Activated naive CD8-positive, alpha-beta T cell treated with anti-CD3 and anti-CD28 coated beads, Interleukin-2, amount 50 U/mL, for 24 hours (primary cell): ENCODE results near the gene SGK1.
"Not testable (repeated sequence)": the region's sequence is repeated elsewhere in the genome, so short reads cannot be mapped to it uniquely, and the experiment has no call there.

Experiments
- ATAC-seq: fragments of 150-1000 bp; cut with Tn5 transposase; one replicate; pipeline ENCODE4 v1.10.0; 2021
- DNase-seq: peaks from one replicate; pipeline ENCODE4 v3.0.0; 2021
- H3K27ac Mint-ChIP-seq: one replicate; pipeline ENCODE4 v1.8.0; 2021; ENCODE audit warnings: mild to moderate bottlenecking, mixed read lengths
- H3K27me3 Mint-ChIP-seq: one replicate; pipeline ENCODE4 v1.8.0; 2021; ENCODE audit warnings: mixed read lengths
- H3K36me3 Mint-ChIP-seq: one replicate; pipeline ENCODE4 v1.8.0; 2021; ENCODE audit warnings: low read depth, mixed read lengths
- H3K4me1 Mint-ChIP-seq: one replicate; pipeline ENCODE4 v1.8.0; 2021; ENCODE audit warnings: mixed read lengths
- H3K4me3 Mint-ChIP-seq: one replicate; pipeline ENCODE4 v1.8.0; 2021; ENCODE audit warnings: mild to moderate bottlenecking, moderate library complexity, mixed read lengths
- H3K9me3 Mint-ChIP-seq: one replicate; pipeline ENCODE4 v1.8.0; 2021; ENCODE audit warnings: mixed read lengths

SGK1 gene

DNA sequence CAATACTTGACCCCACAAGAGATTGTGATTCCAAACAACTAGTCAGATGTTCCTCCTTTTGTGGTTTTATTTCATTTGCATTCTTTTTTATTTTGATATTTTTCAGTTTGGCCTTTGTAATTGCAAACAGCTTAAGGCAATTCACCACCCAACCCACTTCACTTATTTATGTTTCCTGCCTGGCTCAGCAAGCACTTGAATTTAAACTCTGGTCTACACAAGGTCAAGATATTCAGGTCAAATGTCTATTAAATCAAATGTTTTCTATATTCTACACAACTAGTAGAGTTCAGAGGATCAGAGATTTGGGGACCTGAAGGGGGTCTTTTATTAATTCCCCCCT lies 100.1 kb downstream of the SGK1 start:
- no peaks in the 10 kb centered on the region for H3K27me3 Mint-ChIP-seq
- H3K27ac Mint-ChIP-seq: no peak overlapping the region

DNA sequence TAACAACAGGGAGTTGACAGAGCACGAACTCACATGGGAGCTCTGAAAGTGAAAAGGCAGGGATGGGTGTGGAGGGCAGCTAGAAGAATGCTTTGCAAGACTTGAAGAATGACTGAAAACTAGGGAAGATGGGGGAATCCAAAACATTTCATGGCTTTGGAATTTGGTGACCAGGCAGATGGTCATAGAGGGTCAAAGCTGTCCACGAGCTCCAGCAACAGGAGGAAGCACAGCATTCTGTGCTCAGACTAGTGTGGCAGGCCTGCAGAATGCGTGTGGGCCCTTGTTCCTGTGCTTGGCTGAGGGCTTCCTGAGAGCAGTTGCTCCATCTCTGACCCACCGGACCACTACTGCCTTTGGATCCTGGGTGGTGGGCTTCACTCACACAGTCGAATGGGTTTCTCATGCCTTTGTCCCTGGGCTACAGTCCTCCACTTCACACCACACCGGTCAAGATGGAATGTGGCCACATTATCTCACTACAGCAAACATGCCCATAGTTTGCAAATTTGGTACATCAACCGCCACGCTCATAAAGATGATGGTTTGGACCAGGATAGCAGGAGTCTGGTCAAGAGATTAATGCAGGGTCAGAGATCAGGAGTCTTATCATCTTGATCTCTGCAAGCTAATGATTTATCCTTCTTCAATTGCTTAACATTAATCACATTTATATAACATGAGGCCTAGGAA lies 100.7 kb downstream of the SGK1 start:
- ATAC-seq (no peak), DNase-seq (no peak)
- H3K27ac Mint-ChIP-seq: no peak overlapping the region
- no peaks in the 10 kb centered on the region for H3K36me3 Mint-ChIP-seq
- H3K4me1 Mint-ChIP-seq: peaks cover 11% of the 10 kb centered on the region
- no peak overlapping the region for H3K4me3 Mint-ChIP-seq
- H3K27me3 Mint-ChIP-seq: no peaks in the 10 kb centered on the region
- peaks cover 7% of the 10 kb centered on the region for H3K9me3 Mint-ChIP-seq

More for the DNA sequence above, 100.1 kb downstream of the SGK1 start:
- no peak for ATAC-seq
- no peak for DNase-seq
- H3K36me3 Mint-ChIP-seq: no peaks in the 10 kb centered on the region
- H3K4me3 Mint-ChIP-seq: no peak overlapping the region
- peaks cover 11% of the 10 kb centered on the region for H3K4me1 Mint-ChIP-seq
- H3K9me3 Mint-ChIP-seq: peaks cover 7% of the 10 kb centered on the region

DNA sequence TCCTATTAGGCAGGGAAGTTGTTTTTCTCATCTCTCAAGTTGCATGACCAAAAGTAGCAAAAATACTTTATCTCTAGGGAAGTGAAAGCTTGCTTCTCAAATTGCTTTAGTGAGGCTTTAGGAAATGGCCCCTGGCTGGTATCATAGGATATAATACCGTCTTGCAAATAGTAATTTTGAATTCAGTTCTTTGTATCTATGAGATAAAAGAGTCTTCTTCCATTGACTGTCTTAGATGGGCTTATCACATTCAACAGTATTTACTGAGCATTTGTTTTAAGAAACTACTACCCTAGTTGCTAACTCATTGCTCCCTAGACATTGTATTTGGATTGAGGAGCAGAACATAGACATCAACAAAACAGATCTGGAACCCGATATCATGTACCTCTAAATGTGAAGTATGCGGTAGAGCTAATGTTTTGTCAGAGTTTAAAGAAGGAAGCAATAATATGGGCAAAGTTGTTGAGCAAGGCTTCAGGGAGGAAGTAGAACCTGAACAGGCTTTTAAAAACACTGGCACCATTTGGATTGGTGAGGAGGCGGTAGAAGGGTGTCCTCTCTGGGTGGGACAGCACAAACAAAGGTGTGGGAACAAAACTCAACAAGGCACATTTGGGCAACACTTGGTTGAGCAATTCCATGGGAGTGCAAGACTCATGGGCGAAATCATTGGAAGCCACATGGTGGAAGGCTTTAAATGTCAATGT lies 101.5 kb downstream of the SGK1 start:
- Mint-ChIP-seq H3K27ac (no peak overlapping the region), H3K27me3 (no peaks in the 10 kb centered on the region), H3K36me3 (no peaks in the 10 kb centered on the region), H3K4me3 (no peak overlapping the region), H3K9me3 (peaks cover 7% of the 10 kb centered on the region), H3K4me1 (peaks cover 11% of the 10 kb centered on the region)
- ATAC-seq (no peak), DNase-seq (no peak)

DNA sequence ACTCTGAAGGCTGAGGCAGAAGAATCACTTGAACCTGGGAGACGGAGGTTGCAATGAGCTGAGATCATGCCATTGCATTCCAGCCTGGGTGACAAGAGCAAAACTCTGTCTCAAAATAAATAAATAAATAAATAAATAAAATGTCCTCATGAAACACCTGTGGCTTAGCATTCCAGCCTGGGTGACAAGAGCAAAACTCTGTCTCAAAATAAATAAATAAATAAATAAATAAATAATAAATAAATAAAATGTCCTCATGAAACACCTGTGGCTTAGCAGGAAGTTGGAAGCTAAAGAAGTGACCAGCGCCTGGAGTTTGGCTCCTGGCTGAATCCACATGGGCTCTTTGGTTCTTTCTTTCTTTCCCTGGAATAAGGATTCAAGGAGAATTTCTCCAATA lies 104.5 kb downstream of the SGK1 start:
- not testable (repeated sequence) for H3K9me3 Mint-ChIP-seq, H3K4me1 Mint-ChIP-seq, DNase-seq, H3K27ac Mint-ChIP-seq, H3K36me3 Mint-ChIP-seq, ATAC-seq, H3K27me3 Mint-ChIP-seq, H3K4me3 Mint-ChIP-seq

DNA sequence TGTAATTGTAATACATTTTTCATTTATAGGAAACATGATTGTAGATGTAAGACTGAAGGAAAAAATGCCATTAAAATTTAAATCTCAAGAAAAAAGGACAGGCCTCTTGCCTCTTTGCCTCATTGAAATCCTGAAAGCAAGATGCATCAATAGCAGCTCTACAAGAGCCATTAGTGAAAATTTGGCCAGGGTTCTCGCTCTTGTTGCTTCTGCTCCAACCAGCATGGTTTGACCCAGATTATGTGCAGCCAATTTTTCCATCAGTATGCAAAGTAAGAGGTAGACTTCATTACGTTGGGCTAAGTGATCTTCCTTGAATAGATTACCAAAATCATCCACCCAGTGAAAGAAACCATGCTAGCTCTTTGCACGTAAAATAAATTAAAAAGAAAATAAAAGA lies 106.6 kb downstream of the SGK1 start:
- Mint-ChIP-seq H3K9me3 (peaks cover under 1% of the 10 kb centered on the region), H3K36me3 (no peaks in the 10 kb centered on the region), H3K4me3 (no peak overlapping the region), H3K27me3 (no peaks in the 10 kb centered on the region), H3K4me1 (peaks cover 3% of the 10 kb centered on the region), H3K27ac (no peak overlapping the region)
- ATAC-seq (no peak), DNase-seq (no peak)

DNA sequence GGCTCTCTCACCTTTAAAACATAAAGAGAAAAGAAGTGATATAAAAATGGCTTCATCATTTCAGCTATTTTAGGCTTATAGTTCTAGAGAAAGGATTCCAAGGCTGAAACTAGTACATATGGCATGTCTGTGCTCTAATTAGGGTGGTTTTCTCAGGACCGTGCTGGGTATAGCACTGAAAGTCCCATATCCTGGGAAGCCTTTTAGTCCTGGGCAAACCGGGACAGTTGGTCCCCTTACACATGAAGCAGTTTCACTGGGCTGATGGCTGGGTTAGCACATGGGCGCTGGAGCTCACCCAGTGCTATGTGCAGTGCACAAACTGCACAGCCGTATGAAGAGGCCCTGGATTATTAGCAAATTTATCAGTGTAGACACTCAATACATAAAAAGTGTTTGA lies 110.5 kb downstream of the SGK1 start:
- Mint-ChIP-seq H3K4me1 (no peaks in the 10 kb centered on the region), H3K9me3 (peaks cover 10% of the 10 kb centered on the region), H3K4me3 (no peak overlapping the region), H3K27me3 (no peaks in the 10 kb centered on the region), H3K27ac (no peak overlapping the region), H3K36me3 (peaks cover 2% of the 10 kb centered on the region)
- DNase-seq (no peak), ATAC-seq (no peak)

DNA sequence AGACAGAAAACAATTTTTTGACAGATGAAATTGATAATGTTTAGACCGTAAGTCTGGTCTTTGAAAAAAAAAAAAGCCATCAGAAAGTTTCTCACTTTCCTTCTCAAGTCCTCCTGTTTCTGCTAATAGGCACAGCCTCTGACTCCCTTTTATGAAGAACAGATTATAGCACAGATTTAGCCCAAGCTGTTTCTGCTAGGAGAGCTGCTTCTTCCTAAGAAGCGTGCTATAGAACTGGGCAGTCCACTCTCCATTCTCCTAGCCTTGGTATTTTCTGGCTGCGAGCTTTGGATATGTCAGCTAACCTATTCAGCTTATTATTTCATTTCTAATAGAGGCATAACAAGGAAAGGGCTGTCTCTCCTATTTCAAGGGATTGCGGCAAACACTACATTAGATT lies 112.5 kb downstream of the SGK1 start:
- ATAC-seq (no peak), DNase-seq (no peak)
- Mint-ChIP-seq H3K27ac (no peak overlapping the region), H3K4me1 (no peaks in the 10 kb centered on the region), H3K4me3 (no peak overlapping the region), H3K9me3 (peaks cover 10% of the 10 kb centered on the region), H3K36me3 (peaks cover 2% of the 10 kb centered on the region), H3K27me3 (no peaks in the 10 kb centered on the region)

DNA sequence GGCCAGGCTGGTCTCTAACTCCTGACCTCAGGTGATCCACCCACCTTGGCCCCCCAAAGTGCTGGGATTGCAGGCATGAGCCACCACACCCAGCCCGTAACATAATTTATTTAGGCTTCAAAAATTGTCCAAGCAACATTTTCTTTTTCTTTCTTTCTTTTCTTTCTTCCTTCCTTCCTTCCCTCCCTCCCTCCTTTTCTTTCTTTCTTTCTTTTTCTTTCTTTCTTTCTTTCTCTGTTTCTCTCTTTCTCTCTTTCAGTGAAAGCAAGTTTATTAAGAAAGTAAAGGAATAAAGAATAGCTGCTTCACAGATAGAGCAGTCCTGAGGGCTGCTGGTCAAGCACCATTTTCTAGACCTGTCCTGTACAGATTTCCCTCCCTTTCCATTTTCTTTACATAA lies 113.2 kb downstream of the SGK1 start:
- not testable (repeated sequence) for DNase-seq, H3K4me3 Mint-ChIP-seq, ATAC-seq, H3K27ac Mint-ChIP-seq, H3K4me1 Mint-ChIP-seq, H3K27me3 Mint-ChIP-seq, H3K9me3 Mint-ChIP-seq, H3K36me3 Mint-ChIP-seq

DNA sequence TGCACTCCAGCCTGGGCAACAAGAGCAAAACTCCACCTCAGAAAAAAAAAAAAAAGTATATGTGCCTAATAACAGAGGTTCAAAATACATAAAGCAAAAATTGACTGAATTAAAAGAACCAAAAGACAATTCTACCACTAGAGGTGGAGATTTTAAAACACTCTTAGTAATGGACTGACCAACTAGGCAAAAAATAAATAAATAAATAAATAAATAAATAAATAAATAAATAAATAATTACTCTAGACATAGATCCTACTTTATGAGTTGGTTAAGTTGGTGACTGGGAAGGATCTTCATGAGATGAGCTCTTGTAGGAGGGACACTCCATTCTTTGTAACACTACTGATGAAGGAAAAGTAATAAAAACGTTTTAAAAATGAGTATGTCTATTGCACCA lies 113.9 kb downstream of the SGK1 start:
- no peak overlapping the region for H3K27ac Mint-ChIP-seq
- H3K4me1 Mint-ChIP-seq: peaks cover 6% of the 10 kb centered on the region
- peaks cover 2% of the 10 kb centered on the region for H3K36me3 Mint-ChIP-seq
- DNase-seq (no peak), ATAC-seq (no peak)
- H3K27me3 Mint-ChIP-seq: no peaks in the 10 kb centered on the region
- no peak overlapping the region for H3K4me3 Mint-ChIP-seq
- H3K9me3 Mint-ChIP-seq: peaks cover 10% of the 10 kb centered on the region

DNA sequence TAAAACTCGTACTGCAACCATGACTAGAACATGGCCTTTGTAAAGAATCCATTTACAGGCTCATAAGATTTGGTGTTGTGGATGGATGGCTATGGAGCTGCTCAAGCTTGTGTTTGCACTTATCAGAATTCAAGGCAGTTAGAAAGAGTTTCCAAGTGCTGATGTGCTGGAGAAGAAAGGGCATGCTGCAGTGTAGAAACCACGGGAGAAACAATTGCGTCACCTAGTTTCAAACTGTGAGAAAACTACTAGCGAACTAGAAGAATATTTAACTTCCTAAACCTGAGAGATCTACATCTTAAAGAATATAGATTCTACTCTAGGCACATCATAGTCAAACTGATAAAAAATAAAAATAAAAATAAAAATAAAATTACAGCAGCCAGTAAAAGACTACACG lies 116.2 kb downstream of the SGK1 start:
- DNase-seq (no peak), ATAC-seq (no peak)
- Mint-ChIP-seq H3K27ac (no peak overlapping the region), H3K27me3 (no peaks in the 10 kb centered on the region), H3K4me3 (no peak overlapping the region), H3K4me1 (peaks cover 12% of the 10 kb centered on the region), H3K9me3 (peaks cover 10% of the 10 kb centered on the region), H3K36me3 (peaks cover 4% of the 10 kb centered on the region)

DNA sequence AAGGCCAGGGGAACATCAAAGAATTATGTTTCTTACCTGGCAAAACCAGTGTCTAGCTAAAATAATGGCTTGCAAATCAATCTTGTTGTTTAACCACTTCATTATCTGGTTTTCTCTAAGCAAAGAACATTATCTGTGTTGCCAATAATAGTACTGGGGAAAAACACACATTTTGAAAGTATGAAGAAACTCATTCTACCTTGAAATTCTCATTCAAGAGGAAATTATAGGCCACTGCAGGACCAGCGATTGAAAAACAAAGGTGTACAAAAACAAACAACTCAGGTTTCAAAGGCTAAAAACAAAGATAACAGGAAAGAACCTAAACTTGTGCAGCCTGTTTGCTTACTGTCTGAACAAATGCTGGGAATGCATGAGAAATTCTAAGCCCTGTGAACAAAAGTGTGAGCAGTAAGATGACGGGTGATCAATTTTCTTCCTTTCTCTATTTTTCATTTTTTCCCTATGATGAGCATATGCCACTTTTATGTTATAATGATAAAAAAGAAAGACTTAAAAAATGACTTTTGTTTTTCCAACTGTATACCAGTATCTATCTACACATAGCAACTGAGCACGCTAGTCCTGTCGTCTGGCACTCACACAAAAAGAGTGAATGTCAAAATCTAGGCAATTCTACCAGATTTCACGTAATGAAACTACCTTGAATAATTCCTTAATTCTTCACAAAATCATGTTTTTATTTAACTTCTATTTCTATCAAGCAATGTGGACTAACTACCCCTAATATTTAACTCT lies 117.9 kb downstream of the SGK1 start:
- peaks cover 9% of the 10 kb centered on the region for H3K9me3 Mint-ChIP-seq

DNA sequence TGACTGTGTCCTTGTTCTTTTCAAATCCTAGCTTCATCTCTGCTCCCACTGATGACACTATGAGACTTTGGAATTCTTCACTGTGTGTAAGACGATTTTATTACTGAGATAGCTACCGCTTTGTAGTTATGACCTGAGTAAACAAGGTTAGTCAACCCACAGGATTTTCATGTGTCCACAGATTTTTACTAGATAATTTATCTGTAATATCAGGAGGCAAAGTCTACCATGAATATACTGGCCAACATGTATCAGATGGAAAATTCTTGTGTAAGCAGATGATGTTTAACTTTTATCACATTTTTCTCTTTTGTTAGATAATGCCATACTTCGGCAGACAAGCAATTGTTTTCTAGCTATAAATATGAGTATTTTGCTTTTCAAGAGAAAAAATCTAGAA lies 119.8 kb downstream of the SGK1 start:
- H3K27ac Mint-ChIP-seq: no peak overlapping the region
- ATAC-seq: no peak
- DNase-seq: no peak
- peaks cover 16% of the 10 kb centered on the region for H3K4me1 Mint-ChIP-seq
- peaks cover under 1% of the 10 kb centered on the region for H3K9me3 Mint-ChIP-seq
- H3K4me3 Mint-ChIP-seq: no peak overlapping the region
- no peaks in the 10 kb centered on the region for H3K27me3 Mint-ChIP-seq
- peaks cover 1% of the 10 kb centered on the region for H3K36me3 Mint-ChIP-seq

More for the DNA sequence above, 117.9 kb downstream of the SGK1 start:
- H3K4me3 Mint-ChIP-seq: no peak overlapping the region
- ATAC-seq: no peak
- no peak for DNase-seq
- peaks cover 4% of the 10 kb centered on the region for H3K36me3 Mint-ChIP-seq
- no peaks in the 10 kb centered on the region for H3K27me3 Mint-ChIP-seq
- H3K27ac Mint-ChIP-seq: no peak overlapping the region
- H3K4me1 Mint-ChIP-seq: peaks cover 16% of the 10 kb centered on the region

DNA sequence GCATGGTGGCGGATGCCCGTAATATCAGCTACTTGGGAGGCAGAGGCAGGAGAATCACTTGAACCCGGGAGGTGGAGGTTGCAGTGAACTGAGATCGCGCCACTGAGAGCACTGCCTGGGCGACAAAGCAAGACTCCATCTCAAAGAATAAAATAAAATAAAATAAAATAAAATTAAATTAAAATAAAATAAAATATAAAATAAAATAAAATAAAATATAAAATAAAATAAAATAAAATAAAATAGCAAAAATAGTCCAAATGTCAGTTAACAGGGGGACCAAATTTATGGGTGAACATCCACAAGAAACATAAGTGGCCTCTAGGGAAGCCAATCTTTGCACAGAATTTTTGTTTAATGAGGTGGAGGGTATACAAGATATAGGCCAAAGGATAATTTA lies 120.2 kb downstream of the SGK1 start:
- H3K4me1 Mint-ChIP-seq: peaks cover 16% of the 10 kb centered on the region
- H3K4me3 Mint-ChIP-seq, H3K36me3 Mint-ChIP-seq, ATAC-seq, H3K27me3 Mint-ChIP-seq, H3K27ac Mint-ChIP-seq, H3K9me3 Mint-ChIP-seq, DNase-seq: not testable (repeated sequence)

DNA sequence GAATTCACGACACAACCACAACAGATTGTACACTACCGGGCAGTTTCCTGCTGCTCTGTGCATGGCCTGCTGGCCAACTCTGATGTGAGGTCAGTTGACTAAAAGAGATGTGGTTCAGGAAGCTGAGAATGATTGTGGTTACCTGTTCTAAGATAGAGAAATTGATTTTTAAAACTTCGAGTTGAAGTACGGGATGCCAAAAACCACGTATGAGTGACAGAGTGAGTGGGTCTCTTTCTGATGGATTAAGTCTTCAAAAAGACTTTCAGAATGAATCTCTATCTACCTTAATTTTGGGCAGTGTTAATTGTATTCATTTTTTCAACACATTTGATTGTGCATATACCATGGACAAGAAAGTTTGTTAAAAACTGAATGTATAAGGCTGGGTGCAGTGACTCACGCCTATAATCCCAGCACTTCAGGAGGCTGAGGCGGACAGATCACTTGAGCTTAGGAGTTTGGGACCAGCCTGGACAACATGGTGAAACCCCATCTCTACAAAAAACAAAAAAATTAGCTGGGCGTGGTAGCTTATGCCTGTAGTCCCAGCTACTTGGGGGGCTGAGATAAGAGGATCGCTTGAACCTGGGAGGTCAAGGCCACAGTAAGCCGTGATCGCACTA lies 121.2 kb downstream of the SGK1 start:
- Mint-ChIP-seq H3K27me3 (no peaks in the 10 kb centered on the region), H3K36me3 (peaks cover 1% of the 10 kb centered on the region), H3K9me3 (no peaks in the 10 kb centered on the region), H3K4me1 (peaks cover 16% of the 10 kb centered on the region), H3K4me3 (no peak overlapping the region), H3K27ac (no peak overlapping the region)
- no peak for DNase-seq
- peak; percentile 40 for ATAC-seq

DNA sequence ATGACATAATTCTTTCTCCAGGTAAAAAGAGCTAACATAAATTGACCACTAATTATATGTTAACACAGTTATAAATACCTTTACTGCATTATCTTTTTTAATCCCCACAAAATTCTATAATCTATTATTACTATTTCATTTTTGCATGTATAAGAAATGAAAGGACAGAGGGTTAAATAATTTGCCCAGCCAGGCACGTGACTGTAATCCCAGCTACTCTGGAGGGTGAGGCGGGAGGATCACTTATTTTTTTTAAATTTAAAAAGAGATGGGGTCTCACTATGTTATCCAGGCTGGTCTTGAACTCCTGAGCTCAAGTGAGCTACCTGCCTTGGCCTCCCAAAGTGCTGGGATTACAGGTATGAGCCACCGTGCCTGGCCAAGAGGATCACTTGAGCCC lies 121.9 kb downstream of the SGK1 start:
- H3K36me3 Mint-ChIP-seq: peaks cover 1% of the 10 kb centered on the region
- DNase-seq: no peak
- H3K27me3 Mint-ChIP-seq: no peaks in the 10 kb centered on the region
- no peaks in the 10 kb centered on the region for H3K9me3 Mint-ChIP-seq
- no peak overlapping the region for H3K4me3 Mint-ChIP-seq
- H3K4me1 Mint-ChIP-seq: peaks cover 16% of the 10 kb centered on the region
- no peak overlapping the region for H3K27ac Mint-ChIP-seq
- ATAC-seq: no peak
